ENCODE data around the gene EPO. TPM values are rescaled to one million over a fixed set of nuclear protein-coding genes. Genes with fewer than 3 reads are reported as not detected.
A peak's percentile ranks its signal among the peaks of the same experiment; 100 is the strongest.

The EPO gene
- total RNA-seq, 1 donor from 2014 or later, result 0.29 TPM

DNA sequence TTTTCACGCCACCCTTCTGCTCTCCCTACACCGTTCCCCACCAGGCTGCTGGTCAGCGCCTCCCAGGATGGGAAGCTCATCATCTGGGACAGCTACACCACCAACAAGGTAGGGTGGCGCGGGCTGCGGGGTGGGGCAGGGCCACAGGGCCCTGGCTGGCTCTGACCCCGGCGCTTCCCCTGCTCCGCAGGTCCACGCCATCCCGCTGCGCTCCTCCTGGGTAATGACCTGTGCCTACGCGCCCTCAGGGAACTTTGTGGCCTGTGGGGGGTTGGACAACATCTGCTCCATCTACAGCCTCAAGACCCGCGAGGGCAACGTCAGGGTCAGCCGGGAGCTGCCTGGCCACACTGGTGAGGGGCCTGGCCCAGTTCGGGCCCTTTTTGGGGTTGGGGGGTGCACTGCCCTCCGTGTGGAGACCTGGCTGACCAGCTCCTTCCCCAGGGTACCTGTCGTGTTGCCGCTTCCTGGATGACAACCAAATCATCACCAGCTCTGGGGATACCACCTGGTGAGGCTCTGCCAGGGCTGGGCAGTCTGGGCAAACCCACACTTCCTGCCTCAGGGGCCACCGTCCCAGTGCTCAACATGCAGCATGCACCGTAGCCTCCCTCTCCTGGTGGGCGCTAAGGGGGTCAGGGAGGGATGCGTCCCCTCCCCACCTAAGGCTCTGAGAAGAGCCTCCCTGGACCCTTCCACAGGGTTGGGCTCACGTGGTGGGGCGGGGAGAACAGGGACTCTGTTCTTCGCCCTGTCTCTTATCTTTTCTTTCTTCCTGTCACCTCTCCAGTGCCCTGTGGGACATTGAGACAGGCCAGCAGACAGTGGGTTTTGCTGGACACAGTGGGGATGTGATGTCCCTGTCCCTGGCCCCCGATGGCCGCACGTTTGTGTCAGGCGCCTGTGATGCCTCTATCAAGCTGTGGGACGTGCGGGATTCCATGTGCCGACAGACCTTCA lies 42.7 kb upstream of the EPO start:
- no peak for DNase-seq (ENCODE audit: low spot score, unreplicated experiment)
- Mint-ChIP-seq H3K27me3 (no peaks in the 10 kb centered on the region), H3K4me3 (ENCODE audit: low read depth) (peak overlapping the region; percentile 45), H3K27ac (peak overlapping the region; percentile 80), H3K4me1 (ENCODE audit: low read depth) (peaks cover 2% of the 10 kb centered on the region), H3K9me3 (ENCODE audit: low read depth) (no peaks in the 10 kb centered on the region), H3K36me3 (ENCODE audit: insufficient read depth) (peaks cover 6% of the 10 kb centered on the region)
- TF ChIP-seq, protein P1, sequence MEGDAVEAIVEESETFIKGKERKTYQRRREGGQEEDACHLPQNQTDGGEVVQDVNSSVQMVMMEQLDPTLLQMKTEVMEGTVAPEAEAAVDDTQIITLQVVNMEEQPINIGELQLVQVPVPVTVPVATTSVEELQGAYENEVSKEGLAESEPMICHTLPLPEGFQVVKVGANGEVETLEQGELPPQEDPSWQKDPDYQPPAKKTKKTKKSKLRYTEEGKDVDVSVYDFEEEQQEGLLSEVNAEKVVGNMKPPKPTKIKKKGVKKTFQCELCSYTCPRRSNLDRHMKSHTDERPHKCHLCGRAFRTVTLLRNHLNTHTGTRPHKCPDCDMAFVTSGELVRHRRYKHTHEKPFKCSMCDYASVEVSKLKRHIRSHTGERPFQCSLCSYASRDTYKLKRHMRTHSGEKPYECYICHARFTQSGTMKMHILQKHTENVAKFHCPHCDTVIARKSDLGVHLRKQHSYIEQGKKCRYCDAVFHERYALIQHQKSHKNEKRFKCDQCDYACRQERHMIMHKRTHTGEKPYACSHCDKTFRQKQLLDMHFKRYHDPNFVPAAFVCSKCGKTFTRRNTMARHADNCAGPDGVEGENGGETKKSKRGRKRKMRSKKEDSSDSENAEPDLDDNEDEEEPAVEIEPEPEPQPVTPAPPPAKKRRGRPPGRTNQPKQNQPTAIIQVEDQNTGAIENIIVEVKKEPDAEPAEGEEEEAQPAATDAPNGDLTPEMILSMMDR (IDR thresholded peaks at IDR 0.05; ENCODE audit: unreplicated experiment), result no peak

DNA sequence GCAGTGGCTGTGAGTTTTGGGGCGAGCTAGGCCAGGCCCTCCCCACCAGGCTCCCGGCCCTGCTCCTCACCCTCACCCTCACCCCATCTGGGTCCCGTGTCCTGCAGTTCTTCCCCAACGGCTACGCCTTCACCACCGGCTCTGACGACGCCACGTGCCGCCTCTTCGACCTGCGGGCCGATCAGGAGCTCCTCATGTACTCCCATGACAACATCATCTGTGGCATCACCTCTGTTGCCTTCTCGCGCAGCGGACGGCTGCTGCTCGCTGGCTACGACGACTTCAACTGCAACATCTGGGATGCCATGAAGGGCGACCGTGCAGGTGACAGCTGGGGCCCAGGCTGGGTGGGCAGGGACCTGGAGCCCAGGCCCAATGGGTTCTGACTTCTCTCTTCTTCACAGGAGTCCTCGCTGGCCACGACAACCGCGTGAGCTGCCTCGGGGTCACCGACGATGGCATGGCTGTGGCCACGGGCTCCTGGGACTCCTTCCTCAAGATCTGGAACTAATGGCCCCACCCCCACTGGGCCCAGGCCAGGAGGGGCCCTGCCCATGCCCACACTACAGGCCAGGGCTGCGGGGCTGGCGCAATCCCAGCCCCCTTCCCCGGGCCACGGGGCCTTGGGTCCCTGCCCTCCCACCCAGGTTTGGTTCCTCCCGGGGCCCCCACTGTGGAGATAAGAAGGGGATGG lies 41.8 kb upstream of the EPO start:
- TF ChIP-seq, protein P1 (IDR thresholded peaks at IDR 0.05; ENCODE audit: unreplicated experiment), result no peak
- H3K27ac Mint-ChIP-seq, result no peak overlapping the region
- H3K36me3 Mint-ChIP-seq (ENCODE audit: insufficient read depth), result peaks cover 8% of the 10 kb centered on the region
- peaks cover 2% of the 10 kb centered on the region for H3K4me1 Mint-ChIP-seq (ENCODE audit: low read depth)
- no peaks in the 10 kb centered on the region for H3K27me3 Mint-ChIP-seq
- no peaks in the 10 kb centered on the region for H3K9me3 Mint-ChIP-seq (ENCODE audit: low read depth)
- DNase-seq (ENCODE audit: low spot score, unreplicated experiment), result no peak
- H3K4me3 Mint-ChIP-seq (ENCODE audit: low read depth), result peak overlapping the region; percentile 29

DNA sequence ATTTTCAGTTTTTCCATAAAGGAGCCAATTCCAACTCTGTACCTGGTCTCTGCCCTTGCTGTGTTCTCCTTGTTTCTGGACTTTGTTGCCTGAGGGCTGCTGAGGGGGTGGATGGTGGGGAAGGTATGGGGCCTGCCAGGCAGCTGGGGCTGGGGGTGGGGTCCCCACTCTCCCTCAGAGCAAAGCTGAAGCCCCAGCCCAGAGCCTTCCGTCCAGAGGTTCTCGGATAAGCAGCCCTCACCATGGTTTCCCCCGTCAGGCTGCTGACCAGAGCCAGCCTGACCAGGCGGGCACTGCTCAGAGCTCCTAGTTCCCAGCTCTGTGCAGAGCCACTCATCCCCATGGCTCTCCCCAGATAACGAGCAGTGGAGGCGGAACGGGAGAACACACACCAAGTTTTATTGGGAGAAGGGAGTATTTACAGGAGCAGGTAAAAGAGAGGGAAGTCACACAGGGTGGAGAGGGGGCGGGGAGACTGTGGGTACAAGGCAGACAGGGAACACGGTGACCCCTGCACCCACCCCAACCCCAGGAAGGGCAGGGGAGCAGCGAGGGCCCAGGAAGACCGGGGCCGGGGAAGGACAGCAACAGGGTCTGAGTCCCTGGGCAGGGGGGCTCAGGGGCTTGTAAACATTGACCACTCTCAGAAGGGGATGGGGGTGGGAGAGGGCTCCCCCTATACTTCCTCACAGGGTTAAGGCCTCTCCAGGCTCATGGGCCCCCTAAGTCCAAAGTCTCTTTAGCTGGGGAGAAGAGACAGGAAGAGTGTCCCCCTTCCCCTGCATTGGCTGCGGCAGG lies 40.9 kb upstream of the EPO start:
- no peaks in the 10 kb centered on the region for H3K9me3 Mint-ChIP-seq (ENCODE audit: low read depth)
- DNase-seq (ENCODE audit: low spot score, unreplicated experiment), result no peak
- H3K27me3 Mint-ChIP-seq, result no peaks in the 10 kb centered on the region
- peaks cover 2% of the 10 kb centered on the region for H3K4me1 Mint-ChIP-seq (ENCODE audit: low read depth)
- TF ChIP-seq, protein P1 (IDR thresholded peaks at IDR 0.05; ENCODE audit: unreplicated experiment), result no peak
- H3K27ac Mint-ChIP-seq, result no peak overlapping the region
- peaks cover 8% of the 10 kb centered on the region for H3K36me3 Mint-ChIP-seq (ENCODE audit: insufficient read depth)
- no peak overlapping the region for H3K4me3 Mint-ChIP-seq (ENCODE audit: low read depth)

DNA sequence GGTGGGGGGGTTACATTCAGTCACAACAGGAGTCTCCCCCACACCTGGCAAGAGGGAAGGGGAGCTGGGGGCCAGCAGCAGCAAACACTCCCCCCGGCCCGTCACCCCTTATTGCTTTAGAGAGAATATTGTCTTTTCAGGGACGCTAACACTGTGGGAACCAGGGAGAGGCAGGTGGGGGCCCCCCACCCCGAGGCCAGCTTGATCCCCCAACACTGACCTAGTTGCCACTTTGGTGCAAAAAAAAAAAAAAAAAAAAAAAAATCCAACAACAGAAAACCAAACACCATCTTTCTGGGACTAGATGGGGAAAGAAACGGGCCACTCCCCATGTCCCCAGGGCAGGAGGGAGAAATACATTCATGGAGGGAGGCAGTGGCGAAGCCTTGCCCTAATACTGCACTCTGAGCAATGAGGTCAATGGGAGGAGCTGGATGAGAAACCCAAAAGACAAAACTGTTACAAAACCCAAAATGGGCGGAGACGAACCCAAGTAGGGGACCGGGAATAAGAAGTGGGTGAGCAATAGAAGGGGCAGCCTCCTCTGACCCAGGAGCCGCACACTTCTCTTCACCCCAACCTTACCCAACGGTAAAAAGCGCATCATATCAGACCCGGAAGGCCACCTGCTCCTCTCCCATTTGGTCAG lies 40.2 kb upstream of the EPO start:
- no peak for DNase-seq (ENCODE audit: low spot score, unreplicated experiment)
- peaks cover 2% of the 10 kb centered on the region for H3K4me1 Mint-ChIP-seq (ENCODE audit: low read depth)
- H3K27ac Mint-ChIP-seq, result peak overlapping the region; percentile 76
- no peaks in the 10 kb centered on the region for H3K9me3 Mint-ChIP-seq (ENCODE audit: low read depth)
- H3K4me3 Mint-ChIP-seq (ENCODE audit: low read depth), result no peak overlapping the region
- H3K36me3 Mint-ChIP-seq (ENCODE audit: insufficient read depth), result peaks cover 8% of the 10 kb centered on the region
- H3K27me3 Mint-ChIP-seq, result no peaks in the 10 kb centered on the region
- TF ChIP-seq, protein P1 (IDR thresholded peaks at IDR 0.05; ENCODE audit: unreplicated experiment), result no peak
